HepG2 (cell line): ENCODE results near the gene CEP43. TPM values are rescaled to one million over a fixed set of nuclear protein-coding genes. Genes with fewer than 3 reads are reported as not detected.

Experiments used
- ELF3 ChIP-seq: IDR thresholded peaks from 2 replicates; pipeline ENCODE4 v1.6.1; 2016; ENCODE audit warnings: missing genetic modification reagents, missing compliant biosample characterization
- JUN ChIP-seq: sonication (generic); formaldehyde crosslinking; IDR thresholded peaks from 2 replicates; pipeline ENCODE4 v1.4.0; 2020; ENCODE audit warnings: mild to moderate bottlenecking, missing genetic modification reagents
- KLF6 ChIP-seq: IDR thresholded peaks from 2 replicates; pipeline ENCODE4 v1.8.0; 2016; ENCODE audit warnings: missing biosample characterization, missing genetic modification reagents
- MAFK ChIP-seq, 2 experiments: IDR thresholded peaks in 1 of 2; conservative IDR thresholded peaks in 1 of 2; 2 replicates each; pipeline ENCODE4 v1.6.1; 2011; ENCODE audit warnings: improper control_type of control experiment in 2 of 2, low read length in 2 of 2
- RXRB ChIP-seq: IDR thresholded peaks from 2 replicates; pipeline ENCODE4 v1.6.1; 2016; ENCODE audit warnings: borderline replicate concordance, missing genetic modification reagents, missing compliant biosample characterization
- SYNCRIP ChIP-seq: fragments of 200-400 bp; formaldehyde crosslinking; IDR thresholded peaks from 2 replicates; pipeline ENCODE4 v1.6.1; 2018; ENCODE audit warnings: mild to moderate bottlenecking, low read depth, low read length; ENCODE audit not compliant: insufficient read depth
- TEAD3 ChIP-seq: optimal IDR thresholded peaks from 2 replicates; pipeline ENCODE3; 2016; ENCODE audit warnings: borderline replicate concordance
- WIZ ChIP-seq: sonication (generic); formaldehyde crosslinking; IDR thresholded peaks from 2 replicates; pipeline ENCODE4 v1.5.1; 2020; ENCODE audit warnings: mild to moderate bottlenecking, missing genetic modification reagents
- ZBTB7B ChIP-seq: sonication (generic); formaldehyde crosslinking; IDR thresholded peaks from 2 replicates; pipeline ENCODE4 v1.4.0; 2020; ENCODE audit warnings: missing genetic modification reagents
- ZNF10 ChIP-seq: sonication (generic); formaldehyde crosslinking; IDR thresholded peaks from 2 replicates; pipeline ENCODE4 v1.4.0; 2020; ENCODE audit warnings: mild to moderate bottlenecking, low read depth, missing genetic modification reagents, borderline replicate concordance
- ZNF3 ChIP-seq: IDR thresholded peaks from 2 replicates; pipeline ENCODE4 v1.7.0; 2017; ENCODE audit warnings: inconsistent platforms
- ZNF34 ChIP-seq: sonication (generic); formaldehyde crosslinking; IDR thresholded peaks from 2 replicates; pipeline ENCODE4 v1.4.0; 2020; ENCODE audit warnings: mild to moderate bottlenecking, missing genetic modification reagents, borderline replicate concordance
- ZNF607 ChIP-seq: sonication (generic); formaldehyde crosslinking; IDR thresholded peaks from 2 replicates; pipeline ENCODE4 v1.5.1; 2020; ENCODE audit warnings: missing genetic modification reagents, mild to moderate bottlenecking, borderline replicate concordance
- ZNF790 ChIP-seq: sonication (generic); formaldehyde crosslinking; IDR thresholded peaks from 2 replicates; pipeline ENCODE4 v1.8.0; 2022; ENCODE audit warnings: missing genetic modification reagents, mild to moderate bottlenecking, borderline replicate concordance
- ZNF816 ChIP-seq: sonication (generic); formaldehyde crosslinking; IDR thresholded peaks from 2 replicates; pipeline ENCODE4 v1.8.0; 2022; ENCODE audit warnings: missing genetic modification reagents, mild to moderate bottlenecking, borderline replicate concordance
- polyA plus RNA-seq, 8 experiments: library from polyadenylated mRNA; depleted of rRNA in 3 of 8; stranded (reverse) in 7 of 8; unstranded in 1 of 8; fragments of >200 nt; fragmentation: Illumina TruSeq in 4 of 8; extraction: Trizol in 4 of 8; gene quantifications; 2 replicates each; pipeline versions ENCODE4 v1.2.1 to v1.2.3, GENCODE V29; 2011 to 2016; ENCODE audit warnings: low read depth in 4 of 8, missing spikeins in 1 of 8, mixed read lengths in 1 of 8; ENCODE audit not compliant: insufficient read depth in 1 of 8
- total RNA-seq, 5 experiments: library from RNA; depleted of rRNA; stranded (reverse); fragments of >200 nt; fragmentation: Illumina TruSeq; extraction: Trizol; gene quantifications; 2 replicates each; pipeline ENCODE4 v1.2.3, GENCODE V29; 2016; ENCODE audit warnings: low read depth in 1 of 5
- TF ChIP-seq, protein P1 (sequence below): sonication (generic); formaldehyde crosslinking; IDR thresholded peaks from 2 replicates; pipeline ENCODE4 v1.4.0; 2020; ENCODE audit warnings: mild to moderate bottlenecking, missing genetic modification reagents
- TF ChIP-seq, protein P2 (sequence below): sonication (generic); formaldehyde crosslinking; IDR thresholded peaks from 2 replicates; pipeline ENCODE4 v1.5.0; 2020; ENCODE audit warnings: missing genetic modification reagents
- TF ChIP-seq, protein P3 (sequence below), 2 experiments: sonication (generic) in 1 of 2; formaldehyde crosslinking in 1 of 2; IDR thresholded peaks; 2 replicates each; pipeline versions ENCODE4 v1.5.1 to v1.6.1; 2011 to 2020; ENCODE audit warnings: borderline replicate concordance in 1 of 2, low read depth in 1 of 2, low read length in 1 of 2, mild to moderate bottlenecking in 1 of 2, missing genetic modification reagents in 1 of 2, moderate library complexity in 1 of 2
- TF ChIP-seq, protein P4 (sequence below): IDR thresholded peaks from 2 replicates; pipeline ENCODE4 v1.6.1; 2016; ENCODE audit warnings: low read depth

Gene CEP43
- total and polyA plus RNA-seq, 2 of the 13 experiments (the other 11 are each of a cell fraction or from before 2014, with no cell fraction given) = 29.3 to 73.9 TPM

DNA sequence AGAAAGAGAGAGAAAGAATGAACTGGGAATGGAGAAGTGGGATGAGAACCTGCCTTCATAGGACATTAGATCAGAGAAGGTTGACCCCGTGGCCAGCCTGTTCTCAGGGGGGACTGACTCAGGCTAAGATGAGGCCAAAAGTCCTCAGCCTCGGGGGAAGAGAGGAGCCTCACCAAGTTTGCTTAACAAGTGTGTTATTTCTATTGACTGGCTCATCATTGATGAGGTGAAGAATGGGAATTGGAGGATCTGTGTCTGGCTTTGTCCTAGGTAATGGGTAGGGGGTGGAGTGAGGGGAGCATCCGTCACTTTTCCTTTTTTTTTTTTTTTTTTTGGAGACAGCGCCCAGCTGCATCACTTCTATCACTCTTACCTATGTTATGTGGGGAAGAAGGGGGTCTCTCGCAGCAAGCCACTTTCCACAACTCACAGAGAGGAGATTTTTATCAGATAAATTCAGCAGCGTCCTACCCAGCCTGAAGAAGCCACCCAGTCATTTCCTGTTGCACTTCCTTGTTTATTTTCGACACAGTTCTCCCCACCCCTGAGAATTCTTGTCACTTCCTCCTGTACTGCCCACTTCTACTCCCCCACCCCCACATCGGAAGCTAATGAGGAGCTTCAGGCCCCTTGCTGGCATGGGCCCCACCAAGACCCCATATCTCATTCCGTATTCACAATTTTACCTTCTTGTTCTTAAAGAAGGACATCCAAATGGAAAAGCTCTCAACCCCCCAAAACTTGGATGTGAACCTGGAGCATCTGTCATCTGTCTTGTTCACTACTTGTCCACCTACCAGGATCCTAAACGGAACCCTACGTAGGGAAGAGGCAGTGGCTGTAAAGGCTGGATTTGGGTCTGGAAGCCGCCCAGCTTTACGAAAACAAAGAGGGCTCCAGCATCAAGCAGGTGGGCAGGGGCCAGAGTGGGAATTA, 40.0 kb upstream of the CEP43 start (continued):
- TF ChIP-seq JUN (CRISPR knock-in tag) (no peak), ZNF790 (0 out of 2 replicates have a peak, but pooled peaks have one; percentile 45), TEAD3 (CRISPR knock-in tag) (peak; percentile 16), ELF3 (CRISPR knock-in tag) (peak; percentile 100), ZNF10 (no peak), ZNF816 (peak; percentile 25; the same call in 1 of the 2 replicates), ZNF607 (peak; percentile 71; the same call in 1 of the 2 replicates), ZNF34 (no peak), SYNCRIP (no peak), ZNF3 (CRISPR knock-in tag) (no peak), KLF6 (CRISPR knock-in tag) (no peak), MAFK (conservative IDR thresholded peaks at IDR 0.05 in 1 of 2, IDR thresholded peaks at IDR 0.05 in 1 of 2; ENCODE audit: low read length in 2 of 2) (no peak), RXRB (peak; percentile 66; the same call in 1 of the 2 replicates), ZBTB7B (peak; percentile 60), WIZ (CRISPR knock-in tag) (no peak)
- TF ChIP-seq, protein P1, sequence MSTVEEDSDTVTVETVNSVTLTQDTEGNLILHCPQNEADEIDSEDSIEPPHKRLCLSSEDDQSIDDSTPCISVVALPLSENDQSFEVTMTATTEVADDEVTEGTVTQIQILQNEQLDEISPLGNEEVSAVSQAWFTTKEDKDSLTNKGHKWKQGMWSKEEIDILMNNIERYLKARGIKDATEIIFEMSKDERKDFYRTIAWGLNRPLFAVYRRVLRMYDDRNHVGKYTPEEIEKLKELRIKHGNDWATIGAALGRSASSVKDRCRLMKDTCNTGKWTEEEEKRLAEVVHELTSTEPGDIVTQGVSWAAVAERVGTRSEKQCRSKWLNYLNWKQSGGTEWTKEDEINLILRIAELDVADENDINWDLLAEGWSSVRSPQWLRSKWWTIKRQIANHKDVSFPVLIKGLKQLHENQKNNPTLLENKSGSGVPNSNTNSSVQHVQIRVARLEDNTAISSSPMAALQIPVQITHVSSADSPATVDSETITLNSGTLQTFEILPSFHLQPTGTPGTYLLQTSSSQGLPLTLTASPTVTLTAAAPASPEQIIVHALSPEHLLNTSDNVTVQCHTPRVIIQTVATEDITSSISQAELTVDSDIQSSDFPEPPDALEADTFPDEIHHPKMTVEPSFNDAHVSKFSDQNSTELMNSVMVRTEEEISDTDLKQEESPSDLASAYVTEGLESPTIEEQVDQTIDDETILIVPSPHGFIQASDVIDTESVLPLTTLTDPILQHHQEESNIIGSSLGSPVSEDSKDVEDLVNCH (CRISPR knock-in tag) = no peak
- TF ChIP-seq, protein P2, sequence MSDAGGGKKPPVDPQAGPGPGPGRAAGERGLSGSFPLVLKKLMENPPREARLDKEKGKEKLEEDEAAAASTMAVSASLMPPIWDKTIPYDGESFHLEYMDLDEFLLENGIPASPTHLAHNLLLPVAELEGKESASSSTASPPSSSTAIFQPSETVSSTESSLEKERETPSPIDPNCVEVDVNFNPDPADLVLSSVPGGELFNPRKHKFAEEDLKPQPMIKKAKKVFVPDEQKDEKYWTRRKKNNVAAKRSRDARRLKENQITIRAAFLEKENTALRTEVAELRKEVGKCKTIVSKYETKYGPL (CRISPR knock-in tag) = no peak
- TF ChIP-seq, protein P3, sequence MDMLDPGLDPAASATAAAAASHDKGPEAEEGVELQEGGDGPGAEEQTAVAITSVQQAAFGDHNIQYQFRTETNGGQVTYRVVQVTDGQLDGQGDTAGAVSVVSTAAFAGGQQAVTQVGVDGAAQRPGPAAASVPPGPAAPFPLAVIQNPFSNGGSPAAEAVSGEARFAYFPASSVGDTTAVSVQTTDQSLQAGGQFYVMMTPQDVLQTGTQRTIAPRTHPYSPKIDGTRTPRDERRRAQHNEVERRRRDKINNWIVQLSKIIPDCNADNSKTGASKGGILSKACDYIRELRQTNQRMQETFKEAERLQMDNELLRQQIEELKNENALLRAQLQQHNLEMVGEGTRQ (IDR thresholded peaks at IDR 0.05; ENCODE audit: low read depth, low read length) = no peak
- TF ChIP-seq, protein P3 (CRISPR knock-in tag; IDR thresholded peaks at IDR 0.05; ENCODE audit: borderline replicate concordance) = 0 out of 2 replicates have a peak, but pooled peaks have one; percentile 26
- TF ChIP-seq, protein P4, sequence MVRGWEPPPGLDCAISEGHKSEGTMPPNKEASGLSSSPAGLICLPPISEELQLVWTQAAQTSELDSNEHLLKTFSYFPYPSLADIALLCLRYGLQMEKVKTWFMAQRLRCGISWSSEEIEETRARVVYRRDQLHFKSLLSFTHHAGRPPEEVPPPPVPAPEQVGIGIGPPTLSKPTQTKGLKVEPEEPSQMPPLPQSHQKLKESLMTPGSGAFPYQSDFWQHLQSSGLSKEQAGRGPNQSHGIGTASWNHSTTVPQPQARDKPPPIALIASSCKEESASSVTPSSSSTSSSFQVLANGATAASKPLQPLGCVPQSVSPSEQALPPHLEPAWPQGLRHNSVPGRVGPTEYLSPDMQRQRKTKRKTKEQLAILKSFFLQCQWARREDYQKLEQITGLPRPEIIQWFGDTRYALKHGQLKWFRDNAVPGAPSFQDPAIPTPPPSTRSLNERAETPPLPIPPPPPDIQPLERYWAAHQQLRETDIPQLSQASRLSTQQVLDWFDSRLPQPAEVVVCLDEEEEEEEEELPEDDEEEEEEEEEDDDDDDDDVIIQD (CRISPR knock-in tag) = peak; percentile 77; the same call in 1 of the 2 replicates
